Neural progenitor cell (in vitro differentiated cells): ENCODE measurements around the gene MOSPD2. TPM values are rescaled to one million over a fixed set of nuclear protein-coding genes. Genes with fewer than 3 reads are reported as not detected.

Source experiments
- DNase-seq: peaks from one replicate; pipeline ENCODE4 v3.0.0-alpha.2; 2016; ENCODE audit warnings: low spot score
- H2AFZ ChIP-seq: fragments of 200-600 bp; sonication (generic); replicated peaks from 2 replicates; pipeline ENCODE4 v1.6.1; 2016; ENCODE audit warnings: antibody characterized with exemption
- H3F3A ChIP-seq: fragments of 200-600 bp; sonication (generic); 2 replicates; pipeline ENCODE4 v1.6.1; 2016; ENCODE audit warnings: antibody characterized with exemption, low read depth
- H3K27ac ChIP-seq: fragments of 200-600 bp; sonication (generic); 2 replicates; pipeline ENCODE4 v1.5.1; 2016; ENCODE audit warnings: mild to moderate bottlenecking
- H3K27me3 ChIP-seq: fragments of 200-600 bp; sonication (generic); 2 replicates; pipeline ENCODE4 v1.6.1; 2016; ENCODE audit warnings: mild to moderate bottlenecking, moderate library complexity
- H3K36me3 ChIP-seq: fragments of 200-600 bp; sonication (generic); 2 replicates; pipeline ENCODE4 v1.5.1; 2016
- H3K4me1 ChIP-seq: fragments of 200-600 bp; sonication (generic); 2 replicates; pipeline ENCODE4 v1.6.1; 2016; ENCODE audit warnings: mixed run types
- H3K4me2 ChIP-seq: fragments of 200-600 bp; sonication (generic); 2 replicates; pipeline ENCODE4 v1.6.1; 2016
- H3K4me3 ChIP-seq: fragments of 200-600 bp; sonication (generic); 2 replicates; pipeline ENCODE4 v1.5.1; 2016
- H3K79me2 ChIP-seq: fragments of 200-600 bp; sonication (generic); 2 replicates; pipeline ENCODE4 v1.6.1; 2016; ENCODE audit warnings: low read depth
- H3K9ac ChIP-seq: fragments of 200-600 bp; sonication (generic); 2 replicates; pipeline ENCODE4 v1.6.1; 2016
- H3K9me3 ChIP-seq: fragments of 200-600 bp; sonication (generic); 2 replicates; pipeline ENCODE4 v1.5.1; 2016; ENCODE audit warnings: low read depth
- H4K20me1 ChIP-seq: fragments of 200-600 bp; sonication (generic); 2 replicates; pipeline ENCODE4 v1.6.1; 2016; ENCODE audit warnings: low read depth
- H3K27ac Mint-ChIP-seq: 3 replicates; pipeline ENCODE4 v1.8.0; 2021; ENCODE audit warnings: mixed read lengths
- H3K27me3 Mint-ChIP-seq: 2 replicates; pipeline ENCODE4 v1.8.0; 2022; ENCODE audit warnings: low read depth, mild to moderate bottlenecking, inconsistent platforms, moderate library complexity, mixed read lengths; ENCODE audit not compliant: insufficient read depth
- H3K36me3 Mint-ChIP-seq: 3 replicates; pipeline ENCODE4 v1.8.0; 2021; ENCODE audit warnings: mixed read lengths
- H3K4me1 Mint-ChIP-seq: 3 replicates; pipeline ENCODE4 v1.8.0; 2021; ENCODE audit warnings: mixed read lengths
- H3K4me3 Mint-ChIP-seq: 3 replicates; pipeline ENCODE4 v1.8.0; 2021; ENCODE audit warnings: mild to moderate bottlenecking, moderate library complexity, mixed read lengths
- H3K9me3 Mint-ChIP-seq: 3 replicates; pipeline ENCODE4 v1.8.0; 2020; ENCODE audit warnings: mixed read lengths
- EZH2 ChIP-seq: fragments of 200-600 bp; sonication (generic); IDR thresholded peaks from 2 replicates; pipeline ENCODE4 v1.6.1; 2017; ENCODE audit warnings: antibody characterized with exemption, mild to moderate bottlenecking, moderate library complexity
- EZH2phosphoT487 ChIP-seq: fragments of 200-600 bp; sonication (generic); IDR thresholded peaks from 2 replicates; pipeline ENCODE4 v1.6.1; 2017; ENCODE audit warnings: antibody characterized with exemption
- total RNA-seq: library from RNA; depleted of rRNA; stranded (reverse); fragments of >200 nt; gene quantifications from 2 replicates; pipeline ENCODE4 v1.2.3, GENCODE V29; 2015; ENCODE audit warnings: low replicate concordance
- TF ChIP-seq, protein P1 (sequence below): fragments of 200-600 bp; sonication (generic); IDR thresholded peaks from 2 replicates; pipeline ENCODE4 v1.5.1; 2017; ENCODE audit warnings: antibody characterized with exemption, mild to moderate bottlenecking

Gene MOSPD2
- total RNA-seq, 1 donor from 2014 or later, result 24.5 TPM

DNA sequence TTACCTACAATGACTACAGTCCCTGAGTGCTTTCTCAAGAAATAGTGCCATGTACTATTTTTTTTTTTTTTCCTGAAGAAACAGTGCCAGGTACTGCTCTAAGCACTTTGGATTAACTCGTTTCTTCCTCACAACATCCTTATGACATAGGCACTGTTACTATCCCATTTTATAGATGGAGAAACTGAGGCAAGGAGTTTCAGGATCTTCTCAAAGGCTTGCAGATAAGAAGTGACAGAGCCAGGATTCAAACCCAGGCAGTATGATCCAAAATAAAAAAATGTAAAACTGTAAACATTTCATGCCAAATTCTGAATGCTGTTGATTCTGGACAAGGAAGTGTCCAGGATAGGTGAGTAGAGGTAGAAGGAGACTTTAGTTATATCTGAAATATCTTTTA is 1.5 kb upstream of the MOSPD2 start:
- Histone ChIP-seq H3K27ac (no peak overlapping the region), H3K4me3 (peak overlapping the region; percentile 62), H3K79me2 (peaks cover 71% of the 10 kb centered on the region), H3F3A (no peaks in the 10 kb centered on the region), H3K4me2 (peak overlapping the region; percentile 75), H3K4me1 (peaks cover 3% of the 10 kb centered on the region), H3K9me3 (peaks cover 5% of the 10 kb centered on the region), H4K20me1 (no peaks in the 10 kb centered on the region), H3K36me3 (no peaks in the 10 kb centered on the region), H2AFZ (no peak overlapping the region), H3K9ac (no peak overlapping the region), H3K27me3 (no peaks in the 10 kb centered on the region)
- TF ChIP-seq EZH2 (no peak), EZH2phosphoT487 (no peak)
- TF ChIP-seq, protein P1, sequence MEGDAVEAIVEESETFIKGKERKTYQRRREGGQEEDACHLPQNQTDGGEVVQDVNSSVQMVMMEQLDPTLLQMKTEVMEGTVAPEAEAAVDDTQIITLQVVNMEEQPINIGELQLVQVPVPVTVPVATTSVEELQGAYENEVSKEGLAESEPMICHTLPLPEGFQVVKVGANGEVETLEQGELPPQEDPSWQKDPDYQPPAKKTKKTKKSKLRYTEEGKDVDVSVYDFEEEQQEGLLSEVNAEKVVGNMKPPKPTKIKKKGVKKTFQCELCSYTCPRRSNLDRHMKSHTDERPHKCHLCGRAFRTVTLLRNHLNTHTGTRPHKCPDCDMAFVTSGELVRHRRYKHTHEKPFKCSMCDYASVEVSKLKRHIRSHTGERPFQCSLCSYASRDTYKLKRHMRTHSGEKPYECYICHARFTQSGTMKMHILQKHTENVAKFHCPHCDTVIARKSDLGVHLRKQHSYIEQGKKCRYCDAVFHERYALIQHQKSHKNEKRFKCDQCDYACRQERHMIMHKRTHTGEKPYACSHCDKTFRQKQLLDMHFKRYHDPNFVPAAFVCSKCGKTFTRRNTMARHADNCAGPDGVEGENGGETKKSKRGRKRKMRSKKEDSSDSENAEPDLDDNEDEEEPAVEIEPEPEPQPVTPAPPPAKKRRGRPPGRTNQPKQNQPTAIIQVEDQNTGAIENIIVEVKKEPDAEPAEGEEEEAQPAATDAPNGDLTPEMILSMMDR, result no peak
- Mint-ChIP-seq H3K27ac (no peak overlapping the region), H3K36me3 (peaks cover 9% of the 10 kb centered on the region), H3K9me3 (peaks cover 11% of the 10 kb centered on the region), H3K4me3 (peak overlapping the region; percentile 88), H3K27me3 (no peaks in the 10 kb centered on the region), H3K4me1 (peaks cover 3% of the 10 kb centered on the region)
- no peak for DNase-seq

DNA sequence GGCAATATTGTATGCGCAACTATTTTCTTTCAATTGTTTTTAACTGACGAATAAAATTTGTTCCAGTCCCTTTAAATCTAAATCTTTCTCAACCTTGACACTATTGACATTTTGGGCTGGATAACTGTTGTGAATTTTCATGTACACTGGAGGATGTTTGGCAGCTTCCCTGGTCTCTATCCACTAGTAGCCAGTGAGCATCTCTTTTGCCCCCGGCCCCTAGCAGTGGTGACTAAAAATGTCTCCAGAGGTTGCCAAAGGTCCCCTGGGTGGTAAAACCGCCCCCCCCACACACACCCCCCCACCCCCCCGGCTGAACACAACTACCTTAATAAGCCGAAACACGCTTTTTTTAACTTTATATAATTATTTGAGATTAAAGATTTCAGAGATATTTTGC is 866 bp upstream of the MOSPD2 start:
- no peak for DNase-seq
- Mint-ChIP-seq H3K27me3 (no peaks in the 10 kb centered on the region), H3K9me3 (peaks cover 6% of the 10 kb centered on the region), H3K4me1 (peaks cover 3% of the 10 kb centered on the region), H3K36me3 (peaks cover 8% of the 10 kb centered on the region), H3K4me3 (peak overlapping the region; percentile 88), H3K27ac (no peak overlapping the region)
- Histone ChIP-seq H3K4me3 (peak overlapping the region; percentile 62), H2AFZ (no peak overlapping the region), H3K27me3 (no peaks in the 10 kb centered on the region), H3K9ac (peak overlapping the region; percentile 68), H3K79me2 (peaks cover 65% of the 10 kb centered on the region), H3K9me3 (no peaks in the 10 kb centered on the region), H3F3A (no peaks in the 10 kb centered on the region), H3K36me3 (no peaks in the 10 kb centered on the region), H4K20me1 (no peaks in the 10 kb centered on the region), H3K4me1 (peaks cover 3% of the 10 kb centered on the region), H3K4me2 (peak overlapping the region; percentile 75), H3K27ac (no peak overlapping the region)
- TF ChIP-seq, protein P1, result no peak
- TF ChIP-seq EZH2phosphoT487, result no peak
- TF ChIP-seq EZH2, result no peak

DNA sequence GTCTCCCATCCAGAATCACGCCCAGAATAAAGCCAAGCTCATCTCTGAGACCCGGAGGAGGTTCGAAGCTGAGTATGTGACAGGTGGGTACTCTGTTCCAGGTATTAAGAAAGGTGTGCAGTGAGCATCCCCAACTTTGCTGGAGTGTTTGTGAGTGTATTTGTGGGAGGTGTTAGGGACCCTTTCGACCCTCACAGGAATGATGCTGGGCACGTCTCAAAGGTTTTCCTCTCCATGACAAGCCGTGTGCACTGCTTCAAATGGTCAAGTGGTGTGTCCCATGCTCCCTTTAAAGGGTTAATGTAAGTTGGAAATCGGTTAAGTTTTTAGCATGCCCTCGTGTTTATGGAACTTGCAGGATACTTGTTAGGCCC is 442 bp downstream of the MOSPD2 start:
- H3K4me1 Mint-ChIP-seq, result peaks cover 3% of the 10 kb centered on the region
- Histone ChIP-seq H2AFZ (peak overlapping the region; percentile 66), H3F3A (no peaks in the 10 kb centered on the region), H3K9me3 (no peaks in the 10 kb centered on the region), H3K27me3 (no peaks in the 10 kb centered on the region), H3K4me3 (peak overlapping the region; percentile 79), H3K4me2 (peak overlapping the region; percentile 76), H3K27ac (peak overlapping the region; percentile 73), H3K4me1 (peaks cover 3% of the 10 kb centered on the region), H3K9ac (peak overlapping the region; percentile 72), H4K20me1 (no peaks in the 10 kb centered on the region), H3K36me3 (no peaks in the 10 kb centered on the region), H3K79me2 (peaks cover 52% of the 10 kb centered on the region)
- H3K36me3 Mint-ChIP-seq, result peaks cover 4% of the 10 kb centered on the region
- H3K4me3 Mint-ChIP-seq, result peak overlapping the region; percentile 88
- no peaks in the 10 kb centered on the region for H3K27me3 Mint-ChIP-seq
- peak; percentile 5 for DNase-seq
- no peak for TF ChIP-seq EZH2phosphoT487
- TF ChIP-seq, protein P1, result no peak
- TF ChIP-seq EZH2, result no peak
- no peak overlapping the region for H3K27ac Mint-ChIP-seq
- no peaks in the 10 kb centered on the region for H3K9me3 Mint-ChIP-seq
